Measurements from ENCODE around the gene PRPSAP2. TPM values are rescaled to one million over a fixed set of nuclear protein-coding genes. Genes with fewer than 3 reads are reported as not detected.

The PRPSAP2 gene
- total and polyA plus RNA-seq, 2 of the 8 experiments (the other 6 are each of a cell fraction or from before 2014, with no cell fraction given) = 28.7 to 50.5 TPM

DNA sequence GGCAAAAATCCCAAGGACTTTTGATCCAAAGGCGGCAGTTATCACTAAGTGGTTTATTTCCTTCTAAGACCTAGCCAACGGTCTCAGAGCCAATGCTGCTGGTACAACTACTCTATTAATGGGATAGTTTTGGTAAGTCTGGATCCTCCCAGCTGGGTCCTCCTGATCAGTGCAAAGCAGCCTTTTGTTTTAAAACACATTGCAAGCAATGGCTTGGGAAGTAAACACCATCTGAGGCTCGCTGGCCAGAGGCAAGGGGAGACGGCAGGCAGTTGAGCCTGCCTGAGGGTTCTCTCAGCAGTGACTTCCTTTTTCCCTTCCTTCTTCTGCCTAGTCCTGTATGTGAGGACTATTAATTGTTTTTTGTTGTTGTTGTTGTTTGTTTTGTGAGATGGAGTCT, 92.4 kb downstream of the PRPSAP2 start (continued):
- TF ChIP-seq TAF1 (IDR thresholded peaks at IDR 0.05; ENCODE audit: low read depth, low read length) (no peak), SAP30 (IDR thresholded peaks at IDR 0.05; ENCODE audit: insufficient read depth, insufficient replicate concordance, low read length) (no peak)

Data from H1 (cell line).